Transverse colon (tissue), 4 donors: ENCODE results near the gene NT5DC2.

ENCODE experiments used
- EP300 ChIP-seq: sonication (generic); formaldehyde crosslinking; IDR thresholded peaks from one replicate; pipeline ENCODE4 v1.6.1; 2017; ENCODE audit warnings: antibody characterized with exemption, low read depth
- POLR2A ChIP-seq: fragments of 450-650 bp; IDR thresholded peaks from one replicate; pipeline ENCODE4 v1.6.1; 2016; ENCODE audit warnings: antibody characterized with exemption, mild to moderate bottlenecking, moderate library complexity
- POLR2AphosphoS5 ChIP-seq, 3 donors: sonication (generic); formaldehyde crosslinking; IDR thresholded peaks; one replicate each; pipeline ENCODE4 v1.6.1; 2016; ENCODE audit warnings: antibody characterized with exemption in 3 of 3
- TF ChIP-seq, protein P1 (sequence below), 5 experiments: fragments of 200-600 bp in 3 of 5; fragments of 450-650 bp in 2 of 5; sonication (generic) in 3 of 5; IDR thresholded peaks; 1 replicate in 2 of 5; 2 replicates in 3 of 5; pipeline ENCODE4 v1.5.1; 2016 to 2017; ENCODE audit warnings: antibody characterized with exemption in 5 of 5, inconsistent platforms in 3 of 5, mild to moderate bottlenecking in 2 of 5, moderate library complexity in 1 of 5

DNA sequence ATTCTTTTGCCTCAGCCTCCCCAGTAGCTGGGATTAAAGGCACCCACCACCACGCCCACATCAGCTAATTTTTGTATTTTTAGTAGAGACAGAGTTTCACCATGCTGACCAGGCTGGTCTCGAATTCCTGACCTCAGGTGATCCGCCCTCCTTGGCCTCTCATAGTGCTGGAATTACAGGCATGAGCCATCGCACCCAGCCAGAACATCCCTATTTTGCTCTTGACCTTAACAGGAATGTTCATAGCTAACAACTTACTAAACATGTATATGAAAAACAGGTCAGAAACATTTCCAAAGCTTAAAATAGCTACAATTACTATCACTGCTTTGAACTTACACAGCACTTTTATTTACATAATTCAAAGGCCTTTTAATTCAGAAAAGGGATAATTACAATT is 36.4 kb upstream of the NT5DC2 start:
- TF ChIP-seq, protein P1, sequence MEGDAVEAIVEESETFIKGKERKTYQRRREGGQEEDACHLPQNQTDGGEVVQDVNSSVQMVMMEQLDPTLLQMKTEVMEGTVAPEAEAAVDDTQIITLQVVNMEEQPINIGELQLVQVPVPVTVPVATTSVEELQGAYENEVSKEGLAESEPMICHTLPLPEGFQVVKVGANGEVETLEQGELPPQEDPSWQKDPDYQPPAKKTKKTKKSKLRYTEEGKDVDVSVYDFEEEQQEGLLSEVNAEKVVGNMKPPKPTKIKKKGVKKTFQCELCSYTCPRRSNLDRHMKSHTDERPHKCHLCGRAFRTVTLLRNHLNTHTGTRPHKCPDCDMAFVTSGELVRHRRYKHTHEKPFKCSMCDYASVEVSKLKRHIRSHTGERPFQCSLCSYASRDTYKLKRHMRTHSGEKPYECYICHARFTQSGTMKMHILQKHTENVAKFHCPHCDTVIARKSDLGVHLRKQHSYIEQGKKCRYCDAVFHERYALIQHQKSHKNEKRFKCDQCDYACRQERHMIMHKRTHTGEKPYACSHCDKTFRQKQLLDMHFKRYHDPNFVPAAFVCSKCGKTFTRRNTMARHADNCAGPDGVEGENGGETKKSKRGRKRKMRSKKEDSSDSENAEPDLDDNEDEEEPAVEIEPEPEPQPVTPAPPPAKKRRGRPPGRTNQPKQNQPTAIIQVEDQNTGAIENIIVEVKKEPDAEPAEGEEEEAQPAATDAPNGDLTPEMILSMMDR (IDR thresholded peaks at IDR 0.05): no peak
- TF ChIP-seq POLR2A (no peak), POLR2AphosphoS5 (IDR thresholded peaks at IDR 0.05) (no peak), EP300 (no peak)
